PC-3 (cell line): ENCODE measurements around the gene IRF1. TPM values are rescaled to one million over a fixed set of nuclear protein-coding genes. Genes with fewer than 3 reads are reported as not detected.

Source experiments
- ATAC-seq: fragments of 200-7000 bp; cut with Tn5 transposase; 2 replicates; pipeline ENCODE4 v1.9.1; 2020; ENCODE audit warnings: mild to moderate bottlenecking, moderate library complexity
- BruUV-seq: library from RNA; stranded (reverse); fragments of 400-500 nt; replicated peaks from 2 replicates; lab custom pipeline; 2021; lab: Mats Ljungman, UMichigan
- CTCF ChIA-PET: fragments of 300-600 bp; sonication (Branson Sonifier 250); formaldehyde crosslinking; loops from one replicate; lab custom pipeline; 2022; ENCODE audit warnings: antibody characterized with exemption; lab: Charles Lee
- POLR2A ChIA-PET: fragments of 300-600 bp; sonication (Branson Sonifier 250); formaldehyde crosslinking; loops from one replicate; lab custom pipeline; 2022; ENCODE audit warnings: antibody characterized with exemption; ENCODE audit not compliant: unreplicated experiment; lab: Charles Lee
- DNase-seq: peaks from one replicate; pipeline ENCODE4 v3.0.0-alpha.2; 2015
- H2AFZ ChIP-seq: fragments of 300-600 bp; sonication (generic); 2 replicates; pipeline ENCODE4 v1.6.0; 2016; ENCODE audit warnings: antibody characterized with exemption, low read length
- H3F3A ChIP-seq: fragments of 300-600 bp; sonication (generic); one replicate; pipeline ENCODE4 v1.6.0; 2017; ENCODE audit warnings: antibody characterized with exemption, low read length, control low read depth, mild to moderate bottlenecking; ENCODE audit not compliant: unreplicated experiment
- H3K27ac ChIP-seq: fragments of 300-600 bp; sonication (generic); 2 replicates; pipeline ENCODE4 v1.5.1; 2016; ENCODE audit warnings: mild to moderate bottlenecking, low read length
- H3K27me3 ChIP-seq: fragments of 300-600 bp; sonication (generic); 2 replicates; pipeline ENCODE4 v1.6.1; 2016; ENCODE audit warnings: low read length, mixed read lengths
- H3K36me3 ChIP-seq: fragments of 300-600 bp; sonication (generic); 2 replicates; pipeline ENCODE4 v1.6.1; 2016; ENCODE audit warnings: low read depth, mixed run types, low read length, mixed read lengths
- H3K4me1 ChIP-seq: fragments of 300-600 bp; sonication (generic); 2 replicates; pipeline ENCODE4 v1.5.1; 2016; ENCODE audit warnings: low read length; ENCODE audit not compliant: insufficient read depth
- H3K4me2 ChIP-seq: fragments of 300-600 bp; sonication (generic); 2 replicates; pipeline ENCODE4 v1.6.0; 2016; ENCODE audit warnings: low read length
- H3K4me3 ChIP-seq: fragments of 300-600 bp; sonication (generic); 2 replicates; pipeline ENCODE4 v1.5.1; 2016; ENCODE audit warnings: mild to moderate bottlenecking, low read length, mixed read lengths
- H3K79me2 ChIP-seq: fragments of 300-600 bp; sonication (generic); 2 replicates; pipeline ENCODE4 v1.6.1; 2017; ENCODE audit warnings: low read length, mixed read lengths
- H3K9ac ChIP-seq: fragments of 300-600 bp; sonication (generic); 2 replicates; pipeline ENCODE4 v1.6.0; 2016; ENCODE audit warnings: mild to moderate bottlenecking, low read length
- H3K9me2 ChIP-seq: fragments of 300-600 bp; sonication (generic); replicated peaks from 2 replicates; pipeline ENCODE4 v1.6.1; 2016; ENCODE audit warnings: mixed run types, low read length, mixed read lengths
- H3K9me3 ChIP-seq: fragments of 300-600 bp; sonication (generic); 2 replicates; pipeline ENCODE4 v1.6.1; 2016; ENCODE audit warnings: low read length, mixed read lengths
- H4K20me1 ChIP-seq: fragments of 300-600 bp; sonication (generic); 2 replicates; pipeline ENCODE4 v1.6.1; 2016; ENCODE audit warnings: low read length, mixed read lengths
- CTCF ChIP-seq: fragments of 300-600 bp; sonication (generic); conservative IDR thresholded peaks from 2 replicates; pipeline ENCODE4 v1.5.1; 2017; ENCODE audit warnings: antibody characterized with exemption, low read depth, mild to moderate bottlenecking, low read length
- EZH2 ChIP-seq: fragments of 300-600 bp; sonication (generic); IDR thresholded peaks from one replicate; pipeline ENCODE4 v1.6.1; 2017; ENCODE audit warnings: antibody characterized with exemption, mild to moderate bottlenecking, low read length; ENCODE audit not compliant: unreplicated experiment
- EZH2phosphoT487 ChIP-seq: fragments of 300-600 bp; sonication (generic); IDR thresholded peaks from 2 replicates; pipeline ENCODE4 v1.6.1; 2018; ENCODE audit warnings: mild to moderate bottlenecking, antibody characterized with exemption, low read length, borderline replicate concordance
- intact Hi-C: fragments of 100-400 bp; cut with micrococcal nuclease; formaldehyde crosslinking; loops from 2 replicates; pipeline ENCODE4 v1.9.0; 2023
- total RNA-seq: library from RNA; depleted of rRNA; stranded (reverse); fragments of >200 nt; gene quantifications from 2 replicates; pipeline ENCODE4 v1.2.3, GENCODE V29; 2014

IRF1 gene
- total RNA-seq, 1 experiment from 2014 or later = 21.1 TPM

- H3K27ac ChIP-seq = no peak overlapping the region
- no peak overlapping the region for H3K4me2 ChIP-seq
- DNase-seq = no peak
- no peak overlapping the region for H3K4me3 ChIP-seq
- no peaks in the 10 kb centered on the region for H3K79me2 ChIP-seq
- TF ChIP-seq EZH2 = no peak
- TF ChIP-seq EZH2phosphoT487 = no peak
- no peak for TF ChIP-seq CTCF
- H3K4me1 ChIP-seq = peaks cover 29% of the 10 kb centered on the region
- BruUV-seq = no TSS peak
- no peak for ATAC-seq
- no peak overlapping the region for H2AFZ ChIP-seq
- no peaks in the 10 kb centered on the region for H3K27me3 ChIP-seq
- no peaks in the 10 kb centered on the region for H4K20me1 ChIP-seq
- H3K9ac ChIP-seq = no peak overlapping the region
- POLR2A ChIA-PET = no interaction called here
- intact Hi-C loops = no loop called here
- no peaks in the 10 kb centered on the region for H3K9me3 ChIP-seq
- no peaks in the 10 kb centered on the region for H3K36me3 ChIP-seq
- H3F3A ChIP-seq = no peaks in the 10 kb centered on the region
- H3K9me2 ChIP-seq = no peaks in the 10 kb centered on the region
- CTCF ChIA-PET = no interaction called here
Measured at GRCh38 chr5:132501961-132502931, 11.7 kb upstream of the IRF1 start.

GRCh38 chr5:132501629-132501956 lies 11.0 kb upstream of the IRF1 start:
- H2AFZ ChIP-seq = no peak overlapping the region
- intact Hi-C loops = no loop called here

More at GRCh38 chr5:132501629-132501956, 11.0 kb upstream of the IRF1 start:
- H3K4me2 ChIP-seq = no peak overlapping the region
- BruUV-seq = no TSS peak
- POLR2A ChIA-PET = no interaction called here
- ATAC-seq (no peak), DNase-seq (no peak)
- H4K20me1 ChIP-seq = no peaks in the 10 kb centered on the region
- no peaks in the 10 kb centered on the region for H3K27me3 ChIP-seq
- TF ChIP-seq EZH2 = no peak
- no peak for TF ChIP-seq CTCF
- TF ChIP-seq EZH2phosphoT487 = no peak
- H3K4me1 ChIP-seq = peaks cover 31% of the 10 kb centered on the region
- no peak overlapping the region for H3K4me3 ChIP-seq
- H3K9ac ChIP-seq = no peak overlapping the region
- H3K9me2 ChIP-seq = no peaks in the 10 kb centered on the region
- no peaks in the 10 kb centered on the region for H3K9me3 ChIP-seq
- H3F3A ChIP-seq = no peaks in the 10 kb centered on the region
- CTCF ChIA-PET = no interaction called here
- H3K79me2 ChIP-seq = no peaks in the 10 kb centered on the region
- no peaks in the 10 kb centered on the region for H3K36me3 ChIP-seq
- H3K27ac ChIP-seq = no peak overlapping the region
